ENCODE data around the gene CD36.

DNA sequence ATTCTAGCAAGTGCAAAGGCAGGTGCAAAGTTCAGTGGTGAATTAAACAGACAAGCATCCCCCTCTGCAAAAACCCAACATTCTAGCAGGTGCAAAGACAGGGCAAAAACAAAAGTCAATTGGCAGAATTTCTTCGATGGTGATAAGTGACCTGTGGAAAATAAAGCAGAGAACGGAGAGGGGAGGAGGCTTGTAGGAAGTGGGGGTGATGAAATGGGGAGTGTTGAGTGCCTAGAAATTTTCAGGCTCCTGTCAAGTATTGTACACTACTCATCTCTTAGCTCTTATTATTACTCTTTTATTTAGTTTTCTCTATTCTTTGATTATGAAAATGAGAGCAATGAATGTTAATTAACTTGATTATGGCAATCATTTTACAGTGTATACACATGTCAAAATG, 2.4 kb upstream of the CD36 start:
- TF ChIP-seq, protein P1, sequence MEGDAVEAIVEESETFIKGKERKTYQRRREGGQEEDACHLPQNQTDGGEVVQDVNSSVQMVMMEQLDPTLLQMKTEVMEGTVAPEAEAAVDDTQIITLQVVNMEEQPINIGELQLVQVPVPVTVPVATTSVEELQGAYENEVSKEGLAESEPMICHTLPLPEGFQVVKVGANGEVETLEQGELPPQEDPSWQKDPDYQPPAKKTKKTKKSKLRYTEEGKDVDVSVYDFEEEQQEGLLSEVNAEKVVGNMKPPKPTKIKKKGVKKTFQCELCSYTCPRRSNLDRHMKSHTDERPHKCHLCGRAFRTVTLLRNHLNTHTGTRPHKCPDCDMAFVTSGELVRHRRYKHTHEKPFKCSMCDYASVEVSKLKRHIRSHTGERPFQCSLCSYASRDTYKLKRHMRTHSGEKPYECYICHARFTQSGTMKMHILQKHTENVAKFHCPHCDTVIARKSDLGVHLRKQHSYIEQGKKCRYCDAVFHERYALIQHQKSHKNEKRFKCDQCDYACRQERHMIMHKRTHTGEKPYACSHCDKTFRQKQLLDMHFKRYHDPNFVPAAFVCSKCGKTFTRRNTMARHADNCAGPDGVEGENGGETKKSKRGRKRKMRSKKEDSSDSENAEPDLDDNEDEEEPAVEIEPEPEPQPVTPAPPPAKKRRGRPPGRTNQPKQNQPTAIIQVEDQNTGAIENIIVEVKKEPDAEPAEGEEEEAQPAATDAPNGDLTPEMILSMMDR (IDR thresholded peaks at IDR 0.05): no peak
- no peak for TF ChIP-seq EZH2 (IDR thresholded peaks at IDR 0.05)
- TF ChIP-seq EZH2phosphoT487 (IDR thresholded peaks at IDR 0.05): no peak
